H9 (cell line): ENCODE measurements around the gene FAM98C. TPM values are rescaled to one million over a fixed set of nuclear protein-coding genes. Genes with fewer than 3 reads are reported as not detected.

Source experiments
- DNase-seq: peaks from one replicate; pipeline ENCODE4 v3.0.0-alpha.2; 2017
- H2AFZ ChIP-seq: one replicate; pipeline ENCODE4 v1.6.1; 2013; ENCODE audit warnings: mild to moderate bottlenecking, low read length, control low read depth, moderate library complexity
- H2AK5ac ChIP-seq: 2 replicates; pipeline ENCODE4 v1.6.1; 2013; ENCODE audit warnings: low read length, control low read depth, mixed read lengths; ENCODE audit not compliant: insufficient read length
- H2BK120ac ChIP-seq: one replicate; pipeline ENCODE4 v1.6.1; 2013; ENCODE audit warnings: low read depth, mild to moderate bottlenecking, low read length, control low read depth, inconsistent platforms; ENCODE audit not compliant: poor library complexity, severe bottlenecking
- H2BK12ac ChIP-seq: 2 replicates; pipeline ENCODE4 v1.6.1; 2013; ENCODE audit warnings: low read length, control low read depth, mixed read lengths, low read depth; ENCODE audit not compliant: insufficient read length
- H2BK15ac ChIP-seq: 2 replicates; pipeline ENCODE4 v1.6.1; 2013; ENCODE audit warnings: low read depth, low read length, control low read depth
- H2BK20ac ChIP-seq: one replicate; pipeline ENCODE4 v1.6.1; 2013; ENCODE audit warnings: low read depth, mild to moderate bottlenecking, low read length, control low read depth, inconsistent platforms; ENCODE audit not compliant: poor library complexity, severe bottlenecking
- H2BK5ac ChIP-seq: 2 replicates; pipeline ENCODE4 v1.6.1; 2013; ENCODE audit warnings: low read length, control low read depth, mixed read lengths; ENCODE audit not compliant: insufficient read length
- H3K14ac ChIP-seq: 2 replicates; pipeline ENCODE4 v1.6.1; 2013; ENCODE audit warnings: low read length, control low read depth; ENCODE audit not compliant: insufficient read depth
- H3K18ac ChIP-seq: 2 replicates; pipeline ENCODE4 v1.6.1; 2013; ENCODE audit warnings: low read depth, mild to moderate bottlenecking, mixed read lengths, low read length, control low read depth; ENCODE audit not compliant: insufficient read length
- H3K23ac ChIP-seq: 2 replicates; pipeline ENCODE4 v1.6.1; 2013; ENCODE audit warnings: low read length, control low read depth, mixed read lengths, low read depth; ENCODE audit not compliant: insufficient read length
- H3K23me2 ChIP-seq: 2 replicates; pipeline ENCODE4 v1.6.1; 2013; ENCODE audit warnings: low read depth, mild to moderate bottlenecking, mixed read lengths, low read length, control low read depth; ENCODE audit not compliant: insufficient read length, poor library complexity, severe bottlenecking
- H3K27ac ChIP-seq: 2 replicates; pipeline ENCODE4 v1.5.1; 2013; ENCODE audit warnings: low read length, control low read depth, mixed read lengths, low read depth; ENCODE audit not compliant: insufficient read length
- H3K27me3 ChIP-seq: 2 replicates; pipeline ENCODE4 v1.6.1; 2013; ENCODE audit warnings: low read length, control low read depth, inconsistent platforms; ENCODE audit not compliant: insufficient read depth
- H3K4ac ChIP-seq: 2 replicates; pipeline ENCODE4 v1.6.1; 2013; ENCODE audit warnings: low read depth, mild to moderate bottlenecking, control low read depth, inconsistent platforms, low read length, moderate library complexity
- H3K4me1 ChIP-seq: 2 replicates; pipeline ENCODE4 v1.6.1; 2013; ENCODE audit warnings: low read length, control low read depth, inconsistent platforms; ENCODE audit not compliant: insufficient read depth
- H3K4me2 ChIP-seq: 2 replicates; pipeline ENCODE4 v1.6.1; 2013; ENCODE audit warnings: low read length, control low read depth, mixed read lengths; ENCODE audit not compliant: insufficient read length, insufficient read depth
- H3K56ac ChIP-seq: 2 replicates; pipeline ENCODE4 v1.6.1; 2013; ENCODE audit warnings: low read depth, mild to moderate bottlenecking, mixed read lengths, low read length, control low read depth; ENCODE audit not compliant: insufficient read length
- H3K79me1 ChIP-seq: 2 replicates; pipeline ENCODE4 v1.6.1; 2013; ENCODE audit warnings: low read depth, mild to moderate bottlenecking, moderate library complexity, low read length, control low read depth, inconsistent platforms; ENCODE audit not compliant: insufficient read depth, poor library complexity, severe bottlenecking
- H3K79me2 ChIP-seq: 2 replicates; pipeline ENCODE4 v1.6.1; 2013; ENCODE audit warnings: low read length, control low read depth, inconsistent platforms; ENCODE audit not compliant: insufficient read depth
- H3K9ac ChIP-seq: 2 replicates; pipeline ENCODE4 v1.6.1; 2013; ENCODE audit warnings: low read length, control low read depth, mixed read lengths; ENCODE audit not compliant: insufficient read length; ENCODE audit errors: extremely low read depth
- H3K9me3 ChIP-seq: one replicate; pipeline ENCODE4 v1.6.1; 2013; ENCODE audit warnings: low read depth, low read length, inconsistent platforms; ENCODE audit not compliant: control insufficient read depth
- H3T11ph ChIP-seq: one replicate; pipeline ENCODE4 v1.6.1; 2013; ENCODE audit warnings: mild to moderate bottlenecking, low read length, control low read depth, inconsistent platforms
- H4K20me1 ChIP-seq: one replicate; pipeline ENCODE4 v1.6.1; 2013; ENCODE audit not compliant: control insufficient read depth, insufficient read length, insufficient read depth
- H4K5ac ChIP-seq: 2 replicates; pipeline ENCODE4 v1.6.1; 2013; ENCODE audit warnings: low read depth, mild to moderate bottlenecking, mixed read lengths, low read length, control low read depth; ENCODE audit not compliant: insufficient read length
- H4K8ac ChIP-seq: replicated peaks from 2 replicates; pipeline ENCODE4 v1.6.1; 2013; ENCODE audit warnings: low read length, control low read depth, mixed read lengths, low read depth; ENCODE audit not compliant: insufficient read length
- H4K91ac ChIP-seq: 2 replicates; pipeline ENCODE4 v1.6.1; 2013; ENCODE audit warnings: low read depth, mild to moderate bottlenecking, moderate library complexity, mixed read lengths, low read length, control low read depth; ENCODE audit not compliant: insufficient read length
- H3K27ac Mint-ChIP-seq, 3 experiments: 2 replicates in 2 of 3; 3 replicates in 1 of 3; pipeline ENCODE4 v1.8.0; 2020 to 2021; ENCODE audit warnings: mixed read lengths in 3 of 3, mild to moderate bottlenecking in 1 of 3, moderate library complexity in 1 of 3
- H3K27me3 Mint-ChIP-seq: 2 replicates; pipeline ENCODE4 v1.8.0; 2021; ENCODE audit warnings: low read depth, mild to moderate bottlenecking, moderate library complexity, mixed read lengths
- H3K36me3 Mint-ChIP-seq, 3 experiments: 2 replicates in 2 of 3; 3 replicates in 1 of 3; pipeline ENCODE4 v1.8.0; 2020 to 2021; ENCODE audit warnings: low read depth in 3 of 3, mixed read lengths in 3 of 3; ENCODE audit not compliant: insufficient read depth in 1 of 3
- H3K4me1 Mint-ChIP-seq, 2 experiments: 2 replicates each; pipeline ENCODE4 v1.8.0; 2020; ENCODE audit warnings: mixed read lengths in 2 of 2
- H3K4me3 Mint-ChIP-seq, 2 experiments: 2 replicates in 1 of 2; 3 replicates in 1 of 2; pipeline ENCODE4 v1.8.0; 2020 to 2021; ENCODE audit warnings: mild to moderate bottlenecking in 2 of 2, mixed read lengths in 2 of 2, moderate library complexity in 1 of 2
- H3K9me3 Mint-ChIP-seq, 2 experiments: 2 replicates in 1 of 2; 3 replicates in 1 of 2; pipeline ENCODE4 v1.8.0; 2020; ENCODE audit warnings: mild to moderate bottlenecking in 2 of 2, mixed read lengths in 2 of 2, moderate library complexity in 1 of 2
- WGBS: extraction: QIAGEN DNeasy Blood & Tissue Kit; methylation state at CpG from one replicate; pipeline ENCODE4 v1.1.7; 2013; ENCODE audit warnings: missing lambda C conversion rate, low lambda C conversion rate, mixed read lengths; ENCODE audit not compliant: insufficient read length; ENCODE audit errors: extremely low coverage; 5-methylcytosine and 5-hydroxymethylcytosine counted together
- total RNA-seq: library from RNA; stranded (reverse); gene quantifications from 2 replicates; pipeline ENCODE4 v1.2.1, GENCODE V29; 2021
- TF ChIP-seq, protein P1 (sequence below): fragments of 200-600 bp; sonication (generic); conservative IDR thresholded peaks from 3 replicates; pipeline ENCODE4 v1.8.0; 2021; ENCODE audit warnings: antibody characterized with exemption, mild to moderate bottlenecking

FAM98C gene
- total RNA-seq, 1 experiment from 2014 or later: 16.4 TPM

GRCh38 chr19:38457690-38458405 is 55.0 kb downstream of the FAM98C start:
- no peak overlapping the region for H3K18ac ChIP-seq
- WGBS: no CpG with 5 or more reads among the region's 15 CpGs
- H3K36me3 Mint-ChIP-seq: peaks cover 54 to 58% (median 58%) of the 10 kb centered on the region in 3 experiments

More at GRCh38 chr19:38457690-38458405, 55.0 kb downstream of the FAM98C start:
- Histone ChIP-seq H2AK5ac (no peak overlapping the region), H2BK120ac (no peak overlapping the region), H3K56ac (no peak overlapping the region), H3K23ac (no peak overlapping the region), H4K20me1 (no peaks in the 10 kb centered on the region), H3K23me2 (peaks cover 5% of the 10 kb centered on the region), H3K9me3 (no peaks in the 10 kb centered on the region), H3K27ac (no peak overlapping the region), H3K27me3 (no peaks in the 10 kb centered on the region), H3K9ac (no peak overlapping the region), H3K4ac (no peak overlapping the region), H2BK20ac (no peak overlapping the region), H3T11ph (no peak overlapping the region), H3K4me2 (no peak overlapping the region), H4K8ac (no peak overlapping the region), H3K79me1 (no peaks in the 10 kb centered on the region), H3K14ac (no peak overlapping the region), H3K4me1 (no peaks in the 10 kb centered on the region), H4K91ac (no peak overlapping the region), H2BK12ac (no peak overlapping the region), H2AFZ (no peak overlapping the region), H2BK5ac (no peak overlapping the region), H2BK15ac (no peak overlapping the region), H3K79me2 (no peaks in the 10 kb centered on the region), H4K5ac (no peak overlapping the region)
- H3K27ac Mint-ChIP-seq: no peak overlapping the region
- H3K4me3 Mint-ChIP-seq: no peak overlapping the region
- TF ChIP-seq, protein P1, sequence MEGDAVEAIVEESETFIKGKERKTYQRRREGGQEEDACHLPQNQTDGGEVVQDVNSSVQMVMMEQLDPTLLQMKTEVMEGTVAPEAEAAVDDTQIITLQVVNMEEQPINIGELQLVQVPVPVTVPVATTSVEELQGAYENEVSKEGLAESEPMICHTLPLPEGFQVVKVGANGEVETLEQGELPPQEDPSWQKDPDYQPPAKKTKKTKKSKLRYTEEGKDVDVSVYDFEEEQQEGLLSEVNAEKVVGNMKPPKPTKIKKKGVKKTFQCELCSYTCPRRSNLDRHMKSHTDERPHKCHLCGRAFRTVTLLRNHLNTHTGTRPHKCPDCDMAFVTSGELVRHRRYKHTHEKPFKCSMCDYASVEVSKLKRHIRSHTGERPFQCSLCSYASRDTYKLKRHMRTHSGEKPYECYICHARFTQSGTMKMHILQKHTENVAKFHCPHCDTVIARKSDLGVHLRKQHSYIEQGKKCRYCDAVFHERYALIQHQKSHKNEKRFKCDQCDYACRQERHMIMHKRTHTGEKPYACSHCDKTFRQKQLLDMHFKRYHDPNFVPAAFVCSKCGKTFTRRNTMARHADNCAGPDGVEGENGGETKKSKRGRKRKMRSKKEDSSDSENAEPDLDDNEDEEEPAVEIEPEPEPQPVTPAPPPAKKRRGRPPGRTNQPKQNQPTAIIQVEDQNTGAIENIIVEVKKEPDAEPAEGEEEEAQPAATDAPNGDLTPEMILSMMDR: no peak
- peaks cover 0 to 5% of the 10 kb centered on the region in 2 experiments; a peak in 2 of 4 replicates for H3K4me1 Mint-ChIP-seq
- H3K27me3 Mint-ChIP-seq: no peaks in the 10 kb centered on the region
- no peaks in the 10 kb centered on the region; a peak in 1 of 5 replicates for H3K9me3 Mint-ChIP-seq
- no peak for DNase-seq

Other genes starting within 250 kb of the FAM98C start
- 12.0 and 13.1 TPM in 2 replicates for gene DPF1, start 178.9 kb upstream of the FAM98C start, total RNA-seq
- gene PPP1R14A, start 146.7 kb upstream of the FAM98C start, total RNA-seq: 18.3 and 19.6 TPM in 2 replicates
- 283 and 287 TPM in 2 replicates for gene SPINT2, start 138.5 kb upstream of the FAM98C start, total RNA-seq
- 1.2 TPM in 1 of 2 replicates, not detected in the other for gene C19orf33, start 98.8 kb upstream of the FAM98C start, total RNA-seq
- 73.2 and 77.4 TPM in 2 replicates for gene YIF1B, start 87.1 kb upstream of the FAM98C start, total RNA-seq
- 5.4 and 6.5 TPM in 2 replicates for gene KCNK6, start 83.2 kb upstream of the FAM98C start, total RNA-seq
- gene CATSPERG, start 67.3 kb upstream of the FAM98C start, total RNA-seq: 3.0 and 3.7 TPM in 2 replicates
- 185 and 189 TPM in 2 replicates for gene PSMD8, start 28.5 kb upstream of the FAM98C start, total RNA-seq
- gene GGN, start 15.1 kb upstream of the FAM98C start, total RNA-seq: 1.5 and 2.4 TPM in 2 replicates
- gene SPRED3, start 14.4 kb upstream of the FAM98C start, total RNA-seq: 11.5 and 16.4 TPM in 2 replicates
- gene RASGRP4, start 23.1 kb downstream of the FAM98C start, total RNA-seq: 0.28 and 0.39 TPM in 2 replicates
- 8.4 and 8.9 TPM in 2 replicates for gene RYR1, start 30.6 kb downstream of the FAM98C start, total RNA-seq
- 25.7 and 31.1 TPM in 2 replicates for gene MAP4K1, start 214.9 kb downstream of the FAM98C start, total RNA-seq
- 341 and 345 TPM in 2 replicates for gene EIF3K, start 216.1 kb downstream of the FAM98C start, total RNA-seq
- 369 and 386 TPM in 2 replicates for gene ACTN4, start 244.6 kb downstream of the FAM98C start, total RNA-seq